Heart left ventricle (tissue), 16 donors: ENCODE data around the gene SH3GL3. TPM values are rescaled to one million over a fixed set of nuclear protein-coding genes. Genes with fewer than 3 reads are reported as not detected.

Experiments
- ATAC-seq, 4 donors: fragments of 200-7000 bp; cut with Tn5 transposase; one replicate each; pipeline ENCODE4 v1.9.1; 2020 to 2022; ENCODE audit warnings: moderate library complexity in 4 of 4, mild to moderate bottlenecking in 3 of 4, moderate number of reproducible peaks in 1 of 4
- DNase-seq, 5 donors: peaks; one replicate each; pipeline ENCODE4 v3.0.0-alpha.2; 2020
- H3K27ac ChIP-seq, 12 donors: fragments of 200-600 bp; sonication (generic) in 4 of 12; one replicate each; pipeline versions ENCODE4 v1.5.0 to v1.8.0; 2016 to 2022; ENCODE audit warnings: mild to moderate bottlenecking in 2 of 12
- H3K27me3 ChIP-seq, 9 donors: fragments of 200-600 bp; sonication (generic) in 2 of 9; one replicate each; pipeline versions ENCODE4 v1.5.1 to v1.8.0; 2016 to 2022; ENCODE audit warnings: mild to moderate bottlenecking in 3 of 9
- H3K36me3 ChIP-seq, 9 donors: fragments of 200-600 bp; sonication (generic) in 2 of 9; one replicate each; pipeline versions ENCODE4 v1.5.0 to v1.8.0; 2018 to 2022; ENCODE audit warnings: mild to moderate bottlenecking in 2 of 9
- H3K4me1 ChIP-seq, 12 donors: fragments of 200-600 bp; sonication (generic) in 4 of 12; one replicate each; pipeline versions ENCODE4 v1.5.0 to v1.8.0; 2016 to 2022; ENCODE audit warnings: mild to moderate bottlenecking in 3 of 12
- H3K4me3 ChIP-seq, 12 donors: fragments of 200-600 bp; sonication (generic) in 4 of 12; one replicate each; pipeline versions ENCODE4 v1.5.0 to v1.8.0; 2017 to 2022; ENCODE audit warnings: mild to moderate bottlenecking in 9 of 12, moderate library complexity in 4 of 12
- H3K9me3 ChIP-seq, 12 donors: fragments of 200-600 bp; sonication (generic) in 4 of 12; one replicate each; pipeline versions ENCODE4 v1.5.0 to v1.8.0; 2016 to 2022; ENCODE audit warnings: mild to moderate bottlenecking in 1 of 12
- POLR2A ChIP-seq, 2 donors: fragments of 450-650 bp; IDR thresholded peaks; one replicate each; pipeline ENCODE4 v1.6.1; 2017; ENCODE audit warnings: antibody characterized with exemption in 2 of 2, mild to moderate bottlenecking in 2 of 2, moderate library complexity in 2 of 2
- WGBS, 4 donors: extraction: QIAGEN DNeasy Blood & Tissue Kit in 2 of 4; methylation state at CpG; one replicate each; pipeline versions ENCODE4 v1.1.5 to v1.1.7; 2013 to 2018; 5-methylcytosine and 5-hydroxymethylcytosine counted together
- intact Hi-C, 10 donors: fragments of 100-400 bp; cut with DNase I; formaldehyde crosslinking; loops; one replicate each; pipeline versions ENCODE4 v1.11.1 to v1.14.2; 2022
- polyA plus RNA-seq, 2 donors: library from polyadenylated mRNA; stranded (reverse); fragments of 200-250 nt; gene quantifications; one replicate each; pipeline ENCODE4 v1.2.3, GENCODE V29; 2013
- total RNA-seq, 9 donors: library from RNA; depleted of rRNA in 2 of 9; stranded (reverse); fragments of >200 nt in 2 of 9; fragmentation: NEBNext Ultra II Directional in 3 of 9; extraction: Animal tissue kit (Norgen Biotek cat#: 25700) in 3 of 9; gene quantifications; one replicate each; pipeline versions ENCODE4 v1.1.0 to v1.2.4, GENCODE V29; 2016 to 2023
- TF ChIP-seq, protein P1 (sequence below), 12 donors: fragments of 200-600 bp; sonication (generic) in 4 of 12; IDR thresholded peaks; one replicate each; pipeline versions ENCODE4 v1.5.0 to v1.8.0; 2018 to 2022; ENCODE audit warnings: antibody characterized with exemption in 12 of 12, mild to moderate bottlenecking in 5 of 12
- donor health status: ischemic (EF 13 %, LVEDD 7.1; RV severe dilation, severe dysfunction).
- donor health status: healthy with polysubstance abuse.
- donor health status: DM: no; HTN: yes; CAD: no.
- donor health status: DM: no; HTN: no; CAD: no.
- donor health status: ischemic (EF 25% LVEDD 6.9; RV normal size, moderate dysfunction).
- donor health status: ischemic (EF 25% LVEDD 5.7; RV mildly dilated, moderate dysfunction).
- donor health status: healthy.
- donor health status: DM: yes; HTN: yes; CAD: no.
- donor health status: ischemic (EF 35%, LVEDD 5.7; RV mildly dilated, moderate dysfunction).
- donor health status: nonischemic (EF 11% LVEDD 7.7; RV severe dilation, severe dysfunction).
- donor health status: DM: yes; HTN: yes; CAD: no.
- donor health status: PGD.
- donor health status: ischemic (EF 29% LVEDD 5.4; RV normal size, mild dysfunction).
- donor health status: nonischemic (EF 23%, LVEDD 6.1; RV moderate dilation, normal function).

SH3GL3 gene
- total and polyA plus RNA-seq, 11 donors = 0.91 TPM; not detected in 10

DNA sequence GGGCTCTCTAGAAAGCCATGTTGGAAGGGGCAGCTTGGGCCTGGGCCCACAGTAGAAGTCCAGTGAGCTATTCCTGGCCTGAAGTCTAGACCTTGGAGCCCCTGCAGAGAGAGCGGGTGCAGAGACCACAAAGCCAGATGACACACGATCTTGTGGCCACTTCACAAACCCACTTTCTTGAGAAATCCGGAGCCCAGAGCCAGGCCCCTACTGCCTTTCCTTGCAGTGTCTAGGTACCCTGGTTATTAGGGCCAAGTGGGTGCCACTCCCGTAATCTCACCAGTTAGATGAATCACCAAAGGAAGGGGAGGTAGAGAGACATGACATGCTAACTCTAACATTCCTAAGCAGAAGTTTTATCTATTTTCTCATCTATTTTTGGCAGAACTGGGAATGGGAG is 134.2 kb downstream of the SH3GL3 start:
- Histone ChIP-seq H3K4me1 (no peaks in the 10 kb centered on the region), H3K27ac (no peak overlapping the region), H3K4me3 (no peak overlapping the region), H3K9me3 (no peaks in the 10 kb centered on the region), H3K27me3 (no peaks in the 10 kb centered on the region), H3K36me3 (no peaks in the 10 kb centered on the region)
- intact Hi-C loops = no loop called here
- TF ChIP-seq, protein P1, sequence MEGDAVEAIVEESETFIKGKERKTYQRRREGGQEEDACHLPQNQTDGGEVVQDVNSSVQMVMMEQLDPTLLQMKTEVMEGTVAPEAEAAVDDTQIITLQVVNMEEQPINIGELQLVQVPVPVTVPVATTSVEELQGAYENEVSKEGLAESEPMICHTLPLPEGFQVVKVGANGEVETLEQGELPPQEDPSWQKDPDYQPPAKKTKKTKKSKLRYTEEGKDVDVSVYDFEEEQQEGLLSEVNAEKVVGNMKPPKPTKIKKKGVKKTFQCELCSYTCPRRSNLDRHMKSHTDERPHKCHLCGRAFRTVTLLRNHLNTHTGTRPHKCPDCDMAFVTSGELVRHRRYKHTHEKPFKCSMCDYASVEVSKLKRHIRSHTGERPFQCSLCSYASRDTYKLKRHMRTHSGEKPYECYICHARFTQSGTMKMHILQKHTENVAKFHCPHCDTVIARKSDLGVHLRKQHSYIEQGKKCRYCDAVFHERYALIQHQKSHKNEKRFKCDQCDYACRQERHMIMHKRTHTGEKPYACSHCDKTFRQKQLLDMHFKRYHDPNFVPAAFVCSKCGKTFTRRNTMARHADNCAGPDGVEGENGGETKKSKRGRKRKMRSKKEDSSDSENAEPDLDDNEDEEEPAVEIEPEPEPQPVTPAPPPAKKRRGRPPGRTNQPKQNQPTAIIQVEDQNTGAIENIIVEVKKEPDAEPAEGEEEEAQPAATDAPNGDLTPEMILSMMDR (IDR thresholded peaks at IDR 0.05) = no peak
- no peak for TF ChIP-seq POLR2A (IDR thresholded peaks at IDR 0.05)
- ATAC-seq = no peak
- WGBS, 4 donors = 90 to 96% (median 94%) methylated on average over 4 of the region's 4 CpGs
- no peak for DNase-seq

DNA sequence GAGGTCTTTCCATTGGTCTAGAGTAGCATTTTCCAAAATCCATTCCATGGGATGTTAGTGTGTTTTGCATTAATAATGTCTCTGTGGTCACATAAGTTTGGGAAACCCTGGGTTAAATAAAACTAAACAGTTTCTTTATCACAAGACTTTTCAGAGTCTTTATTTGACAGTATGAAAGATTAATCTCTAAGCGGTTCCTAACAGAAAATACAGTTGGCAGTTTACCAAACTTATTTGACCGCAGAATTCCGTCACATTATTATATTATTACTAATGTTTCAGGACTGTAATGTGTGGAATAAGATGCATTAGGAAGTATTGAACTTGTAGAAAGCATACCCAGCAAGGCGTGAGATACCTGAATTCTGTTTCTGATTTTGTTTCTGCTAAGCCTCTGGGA is 135.2 kb downstream of the SH3GL3 start:
- H3K36me3 ChIP-seq = no peaks in the 10 kb centered on the region
- ATAC-seq = no peak
- intact Hi-C loops = no loop called here

DNA sequence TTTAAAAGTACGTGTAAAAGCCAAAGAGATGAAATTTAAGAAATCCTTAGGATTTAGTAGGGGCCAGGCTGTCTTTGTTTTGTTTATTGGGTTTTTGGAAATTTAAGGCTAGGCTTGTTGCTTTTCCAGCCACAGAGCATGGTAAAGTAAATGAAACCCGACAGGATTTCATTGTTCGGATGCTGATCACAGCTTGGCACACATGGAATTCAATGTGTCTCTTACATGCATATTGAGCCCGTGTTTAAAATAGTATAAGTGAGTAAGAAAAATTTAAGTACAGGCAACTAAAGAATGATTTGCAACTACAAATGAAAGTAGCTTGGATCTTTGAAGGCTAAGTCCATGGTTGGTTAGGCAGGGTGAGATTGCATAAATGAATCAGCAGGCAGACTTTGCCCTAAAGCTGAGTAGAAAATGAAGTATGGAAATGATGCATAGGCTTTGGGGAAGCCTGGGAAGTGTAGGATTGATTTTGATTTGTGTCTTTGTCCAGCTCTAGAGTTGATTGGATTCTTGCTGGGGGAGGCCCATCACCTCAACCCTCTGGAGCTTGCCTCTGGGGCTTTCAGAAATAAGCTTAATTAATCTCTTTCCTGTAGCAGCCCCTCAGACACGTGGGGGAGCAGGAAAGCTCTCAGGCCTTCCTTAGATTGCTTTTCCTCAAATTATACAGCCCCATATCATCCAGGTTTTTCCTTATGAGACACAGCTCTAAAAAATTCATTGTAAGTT is 138.6 kb downstream of the SH3GL3 start:
- TF ChIP-seq, protein P1 (IDR thresholded peaks at IDR 0.05) = no peak
- no peak for TF ChIP-seq POLR2A (IDR thresholded peaks at IDR 0.05)
- H3K9me3 ChIP-seq = no peaks in the 10 kb centered on the region
- no peak for ATAC-seq
- no peaks in the 10 kb centered on the region for H3K27me3 ChIP-seq
- DNase-seq = no peak
- no peaks in the 10 kb centered on the region for H3K4me1 ChIP-seq
- no peaks in the 10 kb centered on the region for H3K36me3 ChIP-seq
- intact Hi-C loops = no loop called here
- 81 to 83% (median 82%) methylated on average over 5 of the region's 5 CpGs for WGBS, 4 donors
- H3K27ac ChIP-seq = no peak overlapping the region
- H3K4me3 ChIP-seq = no peak overlapping the region

More for the DNA sequence above, 135.2 kb downstream of the SH3GL3 start:
- no peak for DNase-seq
- 77 to 85% (median 83%) methylated on average over 4 of the region's 4 CpGs for WGBS, 4 donors
- no peak overlapping the region for H3K4me3 ChIP-seq
- H3K4me1 ChIP-seq = no peaks in the 10 kb centered on the region
- no peak for TF ChIP-seq POLR2A (IDR thresholded peaks at IDR 0.05)
- TF ChIP-seq, protein P1 (IDR thresholded peaks at IDR 0.05) = no peak
- H3K27me3 ChIP-seq = no peaks in the 10 kb centered on the region
- H3K27ac ChIP-seq = no peak overlapping the region
- no peaks in the 10 kb centered on the region for H3K9me3 ChIP-seq

DNA sequence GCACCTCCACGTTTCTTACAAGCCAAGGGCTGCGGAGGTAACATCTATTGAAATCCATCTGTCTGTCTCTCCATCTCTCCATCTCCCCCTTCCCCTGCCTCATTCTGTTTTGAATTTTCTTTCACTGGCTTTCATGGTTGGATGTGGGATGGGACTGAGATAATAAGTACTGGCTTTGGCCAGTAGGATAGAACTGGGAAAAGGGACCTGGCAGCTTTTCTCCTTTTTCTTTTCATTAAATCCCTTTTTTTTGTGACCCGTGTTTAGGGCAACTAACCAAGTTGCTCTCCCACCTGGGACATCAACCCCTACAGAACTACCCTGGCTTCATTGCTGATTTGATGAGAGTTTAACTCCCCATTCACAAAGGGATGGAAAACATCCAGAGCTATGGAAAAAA is 139.9 kb downstream of the SH3GL3 start:
- ATAC-seq = no peak
- WGBS, 4 donors = 76 to 82% (median 78%) methylated on average over 3 of the region's 3 CpGs
- TF ChIP-seq, protein P1 (IDR thresholded peaks at IDR 0.05) = no peak
- no peak for TF ChIP-seq POLR2A (IDR thresholded peaks at IDR 0.05)

More for the DNA sequence above, 139.9 kb downstream of the SH3GL3 start:
- H3K27ac ChIP-seq = no peak overlapping the region
- no peaks in the 10 kb centered on the region for H3K4me1 ChIP-seq
- H3K27me3 ChIP-seq = no peaks in the 10 kb centered on the region
- DNase-seq = no peak
- no peaks in the 10 kb centered on the region for H3K36me3 ChIP-seq
- no peak overlapping the region for H3K4me3 ChIP-seq
- intact Hi-C loops = no loop called here
- H3K9me3 ChIP-seq = no peaks in the 10 kb centered on the region
